ENCODE results near the gene OIT3.

Gene OIT3

DNA sequence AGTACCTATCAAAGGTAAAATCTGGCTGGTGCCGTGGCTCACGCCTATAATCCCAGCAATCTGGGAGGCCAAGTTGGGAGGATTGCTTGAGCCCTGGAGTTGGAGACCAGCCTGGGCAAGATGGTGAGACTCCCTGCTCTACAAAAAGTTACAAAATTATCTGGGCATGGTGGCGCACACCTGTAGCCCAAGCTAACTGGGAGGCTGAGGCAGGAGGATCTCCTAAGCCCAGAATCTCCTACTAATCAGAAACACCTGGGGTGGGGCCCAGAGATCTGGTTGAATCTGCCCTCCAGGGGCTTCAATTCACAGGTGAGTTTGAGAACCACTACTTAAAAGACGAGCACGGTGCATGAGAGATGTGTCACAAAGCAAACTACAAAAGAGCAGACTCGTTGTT, 58.6 kb downstream of the OIT3 start:
- no peak for DNase-seq (ENCODE audit: low spot score)

DNA sequence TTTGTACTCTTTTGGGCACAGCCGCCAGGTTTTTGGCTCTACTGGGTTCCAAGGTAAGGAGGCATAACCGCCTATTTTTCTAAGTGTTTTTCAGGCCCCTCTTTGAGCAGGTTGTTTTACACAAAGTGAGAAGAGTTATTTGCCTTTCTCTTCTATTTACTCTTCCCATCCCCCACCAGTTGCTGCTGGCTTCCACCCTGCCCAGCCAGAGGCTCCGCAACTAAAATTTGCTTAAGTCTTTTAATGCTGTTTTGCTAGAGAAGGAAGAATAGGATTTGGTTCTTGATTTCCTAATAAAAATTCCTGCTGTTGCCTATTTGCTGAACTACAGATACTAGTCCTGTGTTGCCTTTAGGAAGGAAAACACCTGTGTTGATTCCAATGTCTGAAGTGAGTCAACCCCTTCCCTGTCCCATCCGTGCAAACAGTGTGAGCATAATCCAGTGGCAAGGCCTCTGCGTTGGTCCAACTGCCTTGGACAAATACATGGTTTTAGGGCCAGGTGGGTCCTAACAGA, 59.2 kb downstream of the OIT3 start:
- no peak for DNase-seq (ENCODE audit: low spot score)

DNA sequence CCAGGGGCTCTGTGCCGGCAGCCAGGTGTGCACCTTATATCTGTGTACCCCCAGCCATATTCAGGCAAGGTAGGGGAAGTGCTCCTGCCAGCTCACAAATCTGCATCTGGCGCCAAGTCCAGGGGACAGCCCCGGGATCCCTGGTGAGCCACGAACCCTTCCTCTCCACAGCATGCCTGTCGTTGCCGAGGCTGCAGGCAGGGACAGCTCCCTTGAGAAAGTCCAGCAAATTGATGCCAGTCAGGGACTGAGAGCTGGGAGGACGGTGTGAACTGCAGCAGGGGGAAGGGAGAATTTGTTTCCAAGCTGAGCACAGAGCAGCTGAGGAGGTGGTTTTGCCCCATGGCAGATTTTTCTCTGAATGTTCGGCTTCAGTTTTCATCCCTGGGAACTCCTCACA, 60.1 kb downstream of the OIT3 start:
- no peak for DNase-seq (ENCODE audit: low spot score)

DNA sequence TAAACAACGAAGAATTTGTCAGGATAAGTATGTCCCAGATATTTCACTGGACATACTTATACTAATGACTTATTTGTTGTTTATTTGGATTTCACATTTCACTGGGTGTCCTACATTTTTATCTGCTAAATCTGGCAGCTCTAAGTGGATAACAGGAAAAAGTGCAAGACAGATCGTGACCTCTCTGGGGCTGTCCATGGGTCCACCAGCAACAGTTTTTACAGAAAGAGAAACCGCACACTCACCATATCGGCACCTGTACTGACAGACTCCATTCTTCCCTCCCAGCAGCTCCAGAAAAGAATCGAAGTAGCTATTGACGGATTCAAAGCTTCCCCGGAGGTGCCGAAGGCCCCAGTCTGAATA, 60.7 kb downstream of the OIT3 start:
- DNase-seq (ENCODE audit: low spot score): no peak

DNA sequence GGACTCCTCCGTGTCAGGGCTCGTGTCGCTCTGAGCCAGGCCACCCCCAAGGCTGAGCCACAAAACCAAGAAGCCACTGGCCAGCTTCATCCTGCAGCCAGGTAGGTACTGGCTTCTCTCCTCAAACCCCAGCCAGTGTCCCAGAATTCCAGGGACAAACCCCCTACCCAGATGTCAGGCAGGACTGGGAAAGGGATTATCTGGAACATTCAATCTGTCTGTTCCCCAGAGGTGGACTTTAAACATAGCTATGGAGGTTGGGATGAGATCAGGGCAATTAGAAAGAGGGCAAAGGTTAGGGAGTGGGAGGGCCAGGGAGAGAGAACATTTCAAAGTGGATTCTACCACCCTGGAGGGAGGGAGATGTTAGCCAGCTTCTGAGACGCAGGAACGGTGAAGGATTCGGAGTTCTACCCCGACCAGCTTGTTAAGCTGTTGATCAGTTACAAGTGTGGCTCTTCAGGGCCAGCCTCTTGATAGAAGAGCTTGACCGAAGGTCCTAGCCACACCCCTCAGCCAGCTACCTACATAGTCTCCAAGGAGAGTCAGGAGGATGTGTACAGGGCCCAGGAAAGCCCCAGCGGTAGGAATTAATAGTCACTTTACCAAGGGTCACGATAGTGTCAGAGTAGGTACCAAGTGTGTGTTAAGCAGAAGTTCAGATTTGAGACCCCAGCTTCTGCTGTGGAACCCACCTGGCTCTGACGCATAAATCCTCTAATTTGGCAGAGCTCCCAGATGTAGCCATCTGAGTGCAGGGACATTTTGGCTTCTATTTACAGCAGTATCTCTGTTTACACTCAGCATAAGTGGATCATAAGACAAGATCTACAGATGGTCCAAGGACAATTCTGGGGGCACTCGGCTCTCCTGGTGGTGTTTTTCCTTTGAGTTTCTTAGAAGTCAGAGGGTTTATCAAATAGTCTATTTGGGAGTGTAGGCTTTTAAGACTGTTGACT, 61.3 kb downstream of the OIT3 start, which contains the start of gene PLA2G12B:
PLA2G12B (minus strand) TSS at position 211 of the 959 bp plus-strand sequence; CDS start at position 90, 121 bp downstream.
- DNase-seq (ENCODE audit: low spot score): no peak

DNA sequence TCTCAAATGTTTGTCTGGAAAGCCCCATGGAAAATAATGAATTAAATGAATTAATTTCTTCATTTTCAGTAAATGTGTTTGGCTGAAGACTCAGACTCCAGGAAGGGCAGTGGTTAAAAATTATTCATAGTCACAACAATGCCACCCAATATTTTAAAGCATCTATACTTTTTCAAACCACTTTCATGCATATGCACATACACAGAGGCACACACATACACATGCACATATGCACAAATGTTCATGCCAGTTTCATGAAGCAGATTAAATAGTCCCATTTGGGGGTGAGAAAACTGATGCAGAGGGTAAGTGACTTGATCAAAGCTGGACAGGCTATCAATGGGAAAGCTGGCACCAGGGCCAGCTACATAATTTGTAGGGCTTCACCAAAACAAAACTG, 62.5 kb downstream of the OIT3 start:
- DNase-seq (ENCODE audit: low spot score): no peak

DNA sequence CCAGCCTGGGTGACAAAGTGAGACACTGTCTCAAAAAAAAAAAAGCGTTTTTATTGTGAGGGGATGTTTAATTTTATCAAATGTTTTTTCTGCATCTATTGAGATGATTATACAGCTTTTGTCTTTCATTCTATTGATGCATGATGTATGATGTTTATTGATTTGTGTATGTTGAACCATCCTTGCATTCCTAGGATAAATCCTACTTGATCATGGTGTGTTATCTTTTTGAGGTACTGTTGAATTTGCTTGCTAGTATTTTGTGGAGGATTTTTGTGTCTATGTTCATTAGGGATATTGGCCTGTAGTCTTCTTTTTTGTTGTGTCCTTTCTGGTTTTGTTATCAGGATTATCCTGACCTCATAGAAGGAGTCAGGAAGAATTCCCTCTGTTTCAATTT, 83.3 kb downstream of the OIT3 start:
- no peak for DNase-seq (ENCODE audit: low spot score)

DNA sequence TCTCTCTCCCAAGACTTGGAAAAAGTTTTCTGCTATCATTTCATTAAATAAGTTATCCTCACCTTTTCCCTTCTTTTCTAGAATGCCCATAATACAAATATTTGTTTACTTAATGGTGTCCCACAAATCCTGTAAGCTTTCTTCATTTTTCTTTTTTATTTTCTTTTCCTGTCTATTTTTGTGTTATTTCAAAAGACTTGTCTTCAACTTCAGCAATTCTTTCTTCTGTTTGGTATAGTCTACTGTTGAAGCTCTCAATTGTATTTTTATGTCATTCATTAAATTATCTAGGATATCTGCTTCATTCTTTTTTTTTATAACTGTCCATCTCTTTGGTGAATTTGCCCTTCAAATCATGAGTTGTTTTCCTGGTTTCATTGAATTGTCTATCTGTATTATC, 86.2 kb downstream of the OIT3 start:
- DNase-seq (ENCODE audit: low spot score): no peak

DNA sequence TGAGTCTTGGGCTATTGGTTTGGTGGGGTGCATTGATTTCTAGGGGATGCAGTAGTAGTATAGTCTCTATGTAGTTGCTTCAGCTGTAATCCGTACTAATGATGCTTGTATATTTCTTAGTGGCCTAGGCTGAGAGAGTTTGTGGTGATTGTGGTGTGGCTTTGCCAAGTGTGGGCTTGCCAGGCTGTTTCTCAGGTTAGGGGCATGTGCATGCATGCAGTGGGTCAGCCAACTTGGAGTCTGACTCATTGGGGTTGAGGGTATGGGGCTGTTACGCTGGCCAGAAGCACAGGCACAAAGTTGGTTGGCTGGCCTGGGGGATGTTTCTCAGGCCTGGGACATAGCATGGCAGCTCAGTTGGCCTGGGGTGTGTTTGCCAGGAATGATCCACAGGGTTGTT, 86.8 kb downstream of the OIT3 start:
- no peak for DNase-seq (ENCODE audit: low spot score)

DNA sequence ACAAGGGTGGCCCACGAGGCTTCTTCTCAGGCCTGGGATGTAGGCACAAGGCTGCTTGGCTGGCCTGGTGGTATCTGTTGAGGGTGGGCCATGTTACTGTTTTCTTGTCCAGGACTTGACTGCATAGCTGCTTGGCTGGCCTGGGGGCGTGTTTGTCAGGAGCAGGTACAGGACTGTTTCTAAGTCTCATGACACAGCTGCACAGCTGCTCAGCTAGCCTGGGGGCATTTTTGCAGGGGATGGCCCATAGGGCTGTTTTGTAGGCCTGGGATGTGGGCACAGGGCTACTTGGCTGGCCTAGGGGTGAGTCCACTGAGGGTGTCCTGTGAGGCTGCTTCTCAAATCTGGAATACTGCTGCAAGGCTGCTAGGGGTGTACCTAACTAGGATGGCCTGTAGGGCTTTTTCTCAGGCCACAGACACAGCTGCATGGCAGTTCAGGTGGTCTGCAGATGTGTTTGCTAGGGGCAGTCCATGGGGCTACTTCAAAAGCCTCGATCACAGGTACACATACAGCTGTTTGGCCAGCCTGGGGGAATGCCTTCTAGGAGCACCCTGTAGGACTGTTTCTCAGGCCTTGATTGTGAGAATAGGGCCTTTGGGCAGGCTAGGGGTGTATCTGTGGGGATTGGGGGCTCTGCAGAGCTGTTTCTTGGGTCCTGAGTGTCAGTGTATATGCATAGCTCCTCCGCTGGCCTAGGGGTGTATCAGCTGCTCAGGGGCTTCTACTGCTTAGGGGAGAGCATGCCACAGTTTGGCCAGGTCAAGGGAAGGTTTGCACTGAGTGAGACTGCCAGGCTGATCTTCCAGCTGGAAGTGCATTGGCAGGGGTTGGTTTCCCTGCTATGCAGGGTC, 87.7 kb downstream of the OIT3 start:
- no peak for DNase-seq (ENCODE audit: low spot score)

DNA sequence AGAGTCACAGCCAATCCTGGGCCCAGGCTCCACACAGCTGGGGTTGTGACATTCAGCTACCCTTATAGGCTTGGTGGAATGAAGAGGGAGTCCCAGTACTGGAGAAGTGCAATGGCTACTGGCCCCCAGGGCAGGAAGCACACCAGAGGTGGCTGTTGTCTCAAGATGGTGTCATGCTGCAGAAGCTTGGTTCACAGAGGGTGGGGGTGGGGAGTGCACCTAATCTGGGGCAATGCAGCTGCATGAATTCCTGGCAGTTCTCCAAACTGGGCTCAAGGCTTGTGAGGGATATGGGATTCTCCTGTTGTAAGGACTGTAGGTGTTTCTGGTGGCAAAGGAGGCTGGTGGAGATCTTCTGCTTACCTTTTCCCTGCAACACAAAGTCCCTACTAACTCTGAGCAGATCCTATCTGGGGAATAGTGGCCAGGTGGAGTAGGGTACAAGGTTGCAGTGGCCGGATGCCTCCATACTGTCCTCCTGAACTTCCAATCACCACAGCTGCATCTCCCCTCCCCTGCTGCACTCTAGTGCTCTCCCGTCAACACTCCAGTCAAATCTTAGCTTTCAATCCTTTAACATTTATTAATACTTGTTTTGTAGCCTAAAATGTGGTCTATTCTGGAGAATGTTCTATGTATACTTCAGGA, 88.5 kb downstream of the OIT3 start:
- no peak for DNase-seq (ENCODE audit: low spot score)

Data from pons (tissue), 1 donor.